Measurements from ENCODE around the gene CRYZL1.

The CRYZL1 gene

DNA sequence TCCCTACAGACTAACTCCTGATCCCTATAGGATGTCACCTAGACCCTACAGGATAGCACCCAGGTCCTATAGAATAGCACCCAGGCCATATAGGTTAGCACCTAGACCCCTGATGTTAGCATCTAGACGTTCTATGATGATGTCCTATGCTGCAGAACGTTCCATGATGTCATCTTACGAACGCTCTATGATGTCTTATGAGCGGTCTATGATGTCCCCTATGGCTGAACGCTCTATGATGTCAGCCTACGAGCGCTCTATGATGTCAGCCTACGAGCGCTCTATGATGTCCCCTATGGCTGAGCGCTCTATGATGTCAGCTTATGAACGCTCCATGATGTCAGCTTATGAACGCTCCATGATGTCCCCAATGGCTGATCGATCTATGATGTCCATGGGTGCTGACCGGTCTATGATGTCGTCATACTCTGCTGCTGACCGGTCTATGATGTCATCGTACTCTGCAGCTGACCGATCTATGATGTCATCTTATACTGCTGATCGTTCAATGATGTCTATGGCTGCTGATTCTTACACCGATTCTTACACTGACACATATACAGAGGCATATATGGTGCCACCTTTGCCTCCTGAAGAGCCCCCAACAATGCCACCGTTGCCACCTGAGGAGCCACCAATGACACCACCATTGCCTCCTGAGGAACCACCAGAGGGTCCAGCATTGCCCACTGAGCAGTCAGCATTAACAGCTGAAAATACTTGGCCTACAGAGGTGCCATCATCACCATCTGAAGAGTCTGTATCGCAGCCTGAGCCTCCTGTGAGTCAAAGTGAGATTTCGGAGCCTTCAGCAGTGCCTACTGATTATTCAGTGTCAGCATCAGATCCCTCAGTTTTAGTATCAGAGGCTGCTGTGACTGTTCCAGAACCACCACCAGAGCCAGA lies 89.2 kb downstream of the CRYZL1 start:
- Mint-ChIP-seq H3K27ac (no peak overlapping the region), H3K36me3 (ENCODE audit: low read depth) (peaks cover 63% of the 10 kb centered on the region), H3K9me3 (no peaks in the 10 kb centered on the region), H3K27me3 (ENCODE audit: low read depth) (no peaks in the 10 kb centered on the region), H3K4me1 (ENCODE audit: low read depth) (peaks cover 34% of the 10 kb centered on the region), H3K4me3 (no peak overlapping the region)

GRCh38 chr21:33551664-33552063 lies 89.9 kb downstream of the CRYZL1 start:
- no peaks in the 10 kb centered on the region for H3K27me3 Mint-ChIP-seq (ENCODE audit: low read depth)
- no peak overlapping the region for H3K27ac Mint-ChIP-seq
- H3K9me3 Mint-ChIP-seq: no peaks in the 10 kb centered on the region
- H3K36me3 Mint-ChIP-seq (ENCODE audit: low read depth): peaks cover 58% of the 10 kb centered on the region
- H3K4me3 Mint-ChIP-seq: no peak overlapping the region
- H3K4me1 Mint-ChIP-seq (ENCODE audit: low read depth): peaks cover 33% of the 10 kb centered on the region

- Mint-ChIP-seq H3K4me1 (ENCODE audit: low read depth) (peaks cover 27% of the 10 kb centered on the region), H3K36me3 (ENCODE audit: low read depth) (peaks cover 53% of the 10 kb centered on the region), H3K4me3 (no peak overlapping the region), H3K9me3 (no peaks in the 10 kb centered on the region), H3K27ac (no peak overlapping the region), H3K27me3 (ENCODE audit: low read depth) (no peaks in the 10 kb centered on the region)
Measured at GRCh38 chr21:33550772-33551660, 90.5 kb downstream of the CRYZL1 start.

GRCh38 chr21:33549848-33550771 lies 91.4 kb downstream of the CRYZL1 start:
- Mint-ChIP-seq H3K4me3 (no peak overlapping the region), H3K27ac (no peak overlapping the region), H3K4me1 (ENCODE audit: low read depth) (peaks cover 25% of the 10 kb centered on the region), H3K36me3 (ENCODE audit: low read depth) (peaks cover 46% of the 10 kb centered on the region), H3K27me3 (ENCODE audit: low read depth) (no peaks in the 10 kb centered on the region), H3K9me3 (no peaks in the 10 kb centered on the region)

GRCh38 chr21:33546086-33546485 lies 95.5 kb downstream of the CRYZL1 start:
- H3K27me3 Mint-ChIP-seq (ENCODE audit: low read depth): no peaks in the 10 kb centered on the region
- H3K4me3 Mint-ChIP-seq: no peak overlapping the region
- H3K9me3 Mint-ChIP-seq: no peaks in the 10 kb centered on the region
- H3K27ac Mint-ChIP-seq: no peak overlapping the region
- peaks cover 18% of the 10 kb centered on the region for H3K4me1 Mint-ChIP-seq (ENCODE audit: low read depth)
- peaks cover 22% of the 10 kb centered on the region for H3K36me3 Mint-ChIP-seq (ENCODE audit: low read depth)

GRCh38 chr21:33544451-33545195 lies 96.9 kb downstream of the CRYZL1 start:
- Mint-ChIP-seq H3K9me3 (no peaks in the 10 kb centered on the region), H3K27me3 (ENCODE audit: low read depth) (no peaks in the 10 kb centered on the region), H3K4me1 (ENCODE audit: low read depth) (peaks cover 26% of the 10 kb centered on the region), H3K27ac (peak overlapping the region; percentile 97), H3K36me3 (ENCODE audit: low read depth) (peaks cover 17% of the 10 kb centered on the region), H3K4me3 (peak overlapping the region; percentile 89)

GRCh38 chr21:33543505-33544129 lies 97.9 kb downstream of the CRYZL1 start:
- H3K36me3 Mint-ChIP-seq (ENCODE audit: low read depth): peaks cover 14% of the 10 kb centered on the region
- peak overlapping the region; percentile 89 for H3K4me3 Mint-ChIP-seq
- H3K27me3 Mint-ChIP-seq (ENCODE audit: low read depth): no peaks in the 10 kb centered on the region
- H3K27ac Mint-ChIP-seq: peak overlapping the region; percentile 97
- H3K4me1 Mint-ChIP-seq (ENCODE audit: low read depth): peaks cover 26% of the 10 kb centered on the region
- H3K9me3 Mint-ChIP-seq: no peaks in the 10 kb centered on the region

DNA sequence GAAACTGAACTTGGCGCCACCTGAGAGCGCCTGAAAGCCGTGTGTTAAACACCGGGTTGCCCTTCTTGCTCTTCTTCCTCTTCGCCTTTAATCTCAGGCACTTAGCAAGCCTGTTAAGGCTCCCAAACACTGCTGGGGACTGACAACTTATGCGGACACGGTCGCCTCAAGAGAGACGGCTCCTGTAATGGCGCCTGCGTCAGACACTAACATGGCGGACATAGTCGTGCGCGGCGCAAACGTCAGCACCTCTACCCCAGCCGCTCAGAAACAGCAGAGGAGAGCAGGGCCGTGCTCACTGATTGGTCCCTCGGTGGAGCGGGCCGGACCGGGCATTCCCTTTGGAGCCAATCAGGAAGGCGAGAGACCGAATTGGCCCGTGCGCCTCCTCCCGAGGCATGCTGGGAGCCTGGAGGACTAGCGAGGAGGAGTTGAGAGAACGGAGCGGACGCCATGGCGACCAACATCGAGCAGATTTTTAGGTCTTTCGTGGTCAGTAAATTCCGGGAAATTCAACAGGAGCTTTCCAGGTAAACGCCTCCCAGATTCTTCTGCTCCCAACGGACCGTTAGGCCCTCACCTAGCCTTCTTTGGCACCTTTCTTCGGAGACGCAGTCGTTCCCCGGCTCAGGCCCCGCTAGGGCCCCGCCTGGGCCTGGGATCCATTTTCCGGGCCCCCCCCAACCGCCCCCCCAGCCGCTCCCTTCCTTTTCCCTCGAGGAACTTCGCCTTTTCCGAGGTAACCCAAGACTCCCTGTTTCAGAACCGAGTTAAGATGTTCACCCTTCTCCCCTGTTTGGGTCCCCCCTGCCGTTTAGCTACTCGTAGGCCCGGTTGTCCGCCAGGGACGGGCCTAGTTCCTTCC lies 98.7 kb downstream of the CRYZL1 start, which contains the start of gene SON:
Gene SON, plus strand, starts transcription at position 399 of the 865 bp plus-strand sequence. Its CDS starts 55 bp downstream, at position 454.
- H3K9me3 Mint-ChIP-seq: no peaks in the 10 kb centered on the region
- H3K27me3 Mint-ChIP-seq (ENCODE audit: low read depth): no peaks in the 10 kb centered on the region
- H3K4me1 Mint-ChIP-seq (ENCODE audit: low read depth): peaks cover 26% of the 10 kb centered on the region
- H3K27ac Mint-ChIP-seq: peak within 1 kb of the TSS; percentile 97
- peak within 1 kb of the TSS; percentile 89 for H3K4me3 Mint-ChIP-seq
- peaks cover 14% of the 10 kb centered on the region for H3K36me3 Mint-ChIP-seq (ENCODE audit: low read depth)

DNA sequence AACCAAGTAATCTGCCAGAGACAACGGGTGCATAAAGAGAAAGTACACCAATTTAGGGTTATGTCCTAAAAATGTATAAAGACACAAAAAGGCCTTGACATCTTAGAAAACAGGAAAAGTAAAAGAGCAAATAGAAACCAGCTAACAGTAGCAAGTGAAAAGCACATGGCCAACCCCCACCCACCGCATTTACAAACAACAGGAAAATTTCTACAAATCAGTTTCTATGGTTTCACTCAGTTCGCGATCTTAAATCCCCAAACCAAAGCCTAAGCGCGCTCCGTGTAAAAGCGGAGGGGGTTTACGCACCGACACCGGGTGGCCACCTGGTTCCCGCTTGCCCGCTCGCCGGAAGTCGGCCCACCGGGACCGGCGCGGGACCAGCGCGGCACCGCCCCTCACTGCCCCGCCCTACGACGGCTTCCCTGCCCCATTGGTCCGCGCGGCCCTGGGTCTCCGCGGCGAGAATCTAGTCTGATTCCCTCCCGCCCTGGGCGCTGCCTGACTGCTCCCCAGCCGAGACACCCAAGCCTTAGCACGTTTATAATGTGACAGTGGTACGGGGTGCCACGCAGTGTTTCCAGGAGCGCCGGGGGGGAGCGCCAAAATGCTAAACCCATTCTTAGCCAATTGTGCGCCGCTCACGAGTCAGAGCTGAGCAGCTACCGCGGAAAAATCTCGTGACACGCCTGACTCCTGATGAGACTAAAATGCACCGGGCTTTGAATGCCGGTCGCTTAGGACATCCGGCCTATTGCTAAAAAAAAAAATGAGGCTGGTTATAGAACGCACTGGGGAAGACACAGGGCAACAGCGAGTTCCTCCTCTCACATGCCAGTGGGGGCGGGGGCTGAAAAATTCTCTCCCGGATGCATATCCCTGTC lies 99.5 kb downstream of the CRYZL1 start, which contains the start of gene GART:
Gene GART, minus strand, starts transcription at position 362 of the 884 bp plus-strand sequence. CDS start 2,802 bp downstream, outside the sequence.
- H3K36me3 Mint-ChIP-seq (ENCODE audit: low read depth): peaks cover 22% of the 10 kb centered on the region
- H3K4me1 Mint-ChIP-seq (ENCODE audit: low read depth): peaks cover 30% of the 10 kb centered on the region
- H3K9me3 Mint-ChIP-seq: peaks cover 5% of the 10 kb centered on the region

DNA sequence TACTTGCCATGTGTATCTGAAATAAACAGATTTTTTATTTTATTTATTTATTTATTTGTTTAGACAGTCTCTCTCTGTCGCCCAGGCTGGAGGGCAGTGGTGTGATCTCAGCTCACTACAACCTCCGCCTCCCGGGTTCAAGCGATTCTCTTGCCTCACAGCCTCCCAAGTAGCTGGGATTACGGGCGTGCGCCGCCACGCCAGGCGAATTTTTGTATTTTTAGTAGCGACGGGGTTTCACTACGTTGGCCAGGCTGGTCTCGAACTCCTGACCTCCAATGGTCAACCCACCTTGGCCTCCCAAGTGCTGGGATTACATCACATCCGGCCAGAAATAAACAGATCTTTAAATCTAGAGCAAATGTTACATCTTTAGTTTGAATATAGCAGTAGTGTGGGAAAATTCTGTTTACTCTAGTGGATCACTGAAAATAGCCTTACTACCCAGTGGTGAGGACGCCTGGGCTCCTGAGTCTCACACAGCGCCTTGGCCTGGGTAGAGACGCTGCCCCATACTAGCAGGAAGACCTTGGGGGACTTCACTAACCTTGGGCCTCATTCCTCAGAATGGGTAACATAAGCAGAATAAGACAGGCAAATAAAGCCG lies 100.3 kb downstream of the CRYZL1 start:
- no peaks in the 10 kb centered on the region for H3K27me3 Mint-ChIP-seq (ENCODE audit: low read depth)
- peaks cover 30% of the 10 kb centered on the region for H3K4me1 Mint-ChIP-seq (ENCODE audit: low read depth)
- H3K4me3 Mint-ChIP-seq: peak overlapping the region; percentile 89
- peak overlapping the region; percentile 97 for H3K27ac Mint-ChIP-seq
- peaks cover 24% of the 10 kb centered on the region for H3K36me3 Mint-ChIP-seq (ENCODE audit: low read depth)
- peaks cover 5% of the 10 kb centered on the region for H3K9me3 Mint-ChIP-seq

More for the DNA sequence above, 99.5 kb downstream of the CRYZL1 start, which contains the start of gene GART:
- Mint-ChIP-seq H3K27me3 (ENCODE audit: low read depth) (no peaks in the 10 kb centered on the region), H3K4me3 (peak within 1 kb of the TSS; percentile 89), H3K27ac (peak within 1 kb of the TSS; percentile 97)

DNA sequence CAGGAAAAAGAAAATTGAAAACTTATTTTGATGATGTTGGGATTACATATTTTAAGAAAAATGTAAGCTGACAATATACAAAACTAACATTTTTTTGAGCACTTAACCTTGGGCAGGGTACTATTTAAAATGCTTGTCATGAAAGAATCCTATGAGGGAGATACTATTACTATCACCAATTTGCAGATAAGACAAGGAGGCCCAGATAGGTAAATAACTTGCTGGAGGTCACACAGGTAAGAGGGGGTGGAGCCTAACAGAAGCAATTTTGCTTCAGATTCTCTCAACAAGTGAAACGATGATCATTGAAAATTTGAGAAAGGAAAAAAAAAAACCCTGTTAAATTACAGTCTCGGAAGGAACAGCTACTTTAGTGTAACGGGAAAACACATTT lies 100.8 kb downstream of the CRYZL1 start:
- H3K4me3 Mint-ChIP-seq: peak overlapping the region; percentile 89
- peaks cover 5% of the 10 kb centered on the region for H3K9me3 Mint-ChIP-seq
- H3K36me3 Mint-ChIP-seq (ENCODE audit: low read depth): peaks cover 24% of the 10 kb centered on the region
- peaks cover 28% of the 10 kb centered on the region for H3K4me1 Mint-ChIP-seq (ENCODE audit: low read depth)
- H3K27me3 Mint-ChIP-seq (ENCODE audit: low read depth): no peaks in the 10 kb centered on the region
- H3K27ac Mint-ChIP-seq: peak overlapping the region; percentile 77

All from T-helper 1 cell treated with Interleukin-12 subunit alpha and Interleukin-12 subunit beta and Interleukin-4 antibody, amounts not matched to agents 30 μg/mL and 1 μg/mL, for 36 hours (primary cell).